NCI-H2196 (cell line): ENCODE results near the gene RGL2.

ENCODE experiments used
- DNase-seq: peaks from one replicate; lab custom pipeline; 2025; ENCODE audit not compliant: unreplicated experiment; lab: John Stamatoyannopoulos, UW

The RGL2 gene

DNA sequence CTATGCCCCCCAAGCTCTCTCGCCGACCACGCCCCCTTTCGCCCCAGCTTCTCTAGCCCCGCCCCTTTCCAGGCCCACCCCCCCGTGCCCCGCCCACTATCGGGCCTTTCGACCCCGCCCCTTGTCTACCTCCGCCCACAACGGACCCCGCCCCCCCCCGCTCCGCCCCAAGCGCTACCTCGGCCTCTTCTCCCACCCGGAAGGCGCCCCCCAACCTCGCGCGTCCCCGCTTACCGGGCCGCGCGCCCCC, 18.6 kb upstream of the RGL2 start:
- no peak for DNase-seq

DNA sequence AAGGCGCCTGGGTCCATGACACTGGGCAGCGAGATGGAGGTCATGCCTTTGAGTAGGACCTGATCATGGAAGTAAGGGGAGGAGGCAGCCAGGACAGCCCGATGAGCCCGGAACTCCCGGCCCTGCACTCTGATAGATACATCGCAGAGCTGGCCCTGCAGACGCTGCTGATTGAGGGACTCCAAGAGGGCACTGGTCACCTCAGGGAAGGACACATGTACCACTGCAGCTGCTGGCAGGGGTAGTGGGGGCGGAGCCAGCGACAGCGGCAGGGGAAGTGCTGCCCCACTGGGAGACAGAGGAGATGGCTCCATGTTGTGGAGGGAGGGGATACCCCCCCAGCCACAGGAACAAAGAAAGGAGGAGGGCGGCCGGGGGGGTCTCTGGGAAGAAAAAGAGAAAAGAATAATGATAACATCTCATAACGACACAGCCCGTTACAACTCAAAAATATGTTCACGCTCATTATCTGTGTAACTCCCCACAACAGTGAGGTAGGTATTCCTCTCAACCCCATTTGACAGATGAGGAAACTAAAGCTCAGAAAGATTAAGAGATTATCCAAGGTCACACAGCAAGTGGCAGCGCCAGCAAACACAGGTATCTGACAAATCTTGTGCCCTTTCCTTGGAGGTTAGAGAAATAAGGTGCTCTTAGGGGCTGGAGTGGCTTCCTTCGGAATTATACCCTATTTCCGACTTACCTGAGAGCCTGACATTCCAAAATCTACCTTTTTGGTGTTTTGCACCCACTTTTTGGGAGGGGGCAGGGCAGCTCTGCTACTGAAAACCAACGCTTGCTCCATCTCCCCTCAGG, 18.1 kb upstream of the RGL2 start:
- DNase-seq, result no peak

DNA sequence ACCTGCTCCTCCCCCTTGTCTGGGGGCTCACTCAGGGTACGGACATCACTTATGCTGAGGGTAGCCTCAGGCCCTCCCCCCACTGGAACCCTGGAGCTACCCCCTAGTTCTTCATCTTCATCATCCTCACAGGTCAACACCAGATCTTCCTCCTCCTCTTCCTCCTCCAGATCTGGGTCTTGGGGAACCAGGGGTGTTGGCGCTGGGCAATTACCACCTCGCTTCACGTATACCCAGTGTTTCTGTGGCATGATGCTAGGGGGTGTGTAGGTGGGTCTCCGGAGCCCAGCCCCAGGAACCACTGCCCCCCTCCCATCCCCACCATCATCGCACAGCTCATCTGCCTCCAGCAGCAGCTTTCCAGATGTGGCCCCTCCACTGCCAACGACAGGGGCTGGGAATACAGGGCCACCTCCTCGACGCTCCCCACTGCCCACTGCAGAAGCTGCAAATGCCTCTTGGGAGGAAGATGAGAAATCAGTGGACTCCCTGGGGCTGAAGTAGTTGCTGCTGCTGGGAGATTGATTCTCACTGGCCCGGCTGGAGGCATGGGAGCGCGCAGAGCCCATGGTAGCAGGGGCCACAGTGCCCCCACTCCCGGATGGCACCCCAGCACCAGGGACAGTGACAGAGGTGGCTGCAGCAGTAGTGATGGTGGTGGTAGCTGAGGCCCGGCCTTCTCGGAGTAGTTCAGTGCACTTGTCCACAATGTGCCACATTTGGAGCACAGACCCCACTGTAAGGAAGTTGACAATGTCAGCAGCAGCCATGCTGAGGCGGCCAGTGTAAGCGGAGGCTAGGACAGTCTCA, 17.3 kb upstream of the RGL2 start:
- no peak for DNase-seq

- no peak for DNase-seq
These were observed 16.4 kb upstream of the RGL2 start for GRCh38 chr6:33314943-33315792.

DNA sequence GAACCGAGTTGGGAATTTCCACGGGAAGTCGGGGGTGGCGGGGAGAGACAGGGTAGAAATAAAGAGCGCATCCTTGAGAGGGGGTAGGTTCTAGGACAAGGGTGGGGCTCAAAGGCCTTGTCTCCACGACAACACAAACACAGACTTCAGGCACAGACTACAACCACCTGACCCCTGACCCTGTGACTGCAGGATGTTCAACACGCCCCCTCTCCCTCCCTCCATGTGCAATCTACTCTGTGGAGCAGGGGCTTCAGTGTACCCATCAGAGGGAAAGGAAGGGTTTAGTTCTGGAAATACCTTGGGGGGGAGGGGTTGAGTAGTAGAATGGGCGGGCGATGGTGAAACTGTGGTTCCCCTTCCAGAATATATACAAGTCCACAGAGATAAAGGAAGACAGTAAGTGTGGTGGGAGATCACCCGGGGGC, 15.8 kb upstream of the RGL2 start:
- peak; percentile 78 for DNase-seq

- no peak for DNase-seq
These were observed 15.2 kb upstream of the RGL2 start, which contains the start of gene TAPBP for GRCh38 chr6:33313709-33314514. TSS of gene TAPBP (minus strand) at chr6:33314078. CDS start at chr6:33314041, 37 bp downstream.

DNA sequence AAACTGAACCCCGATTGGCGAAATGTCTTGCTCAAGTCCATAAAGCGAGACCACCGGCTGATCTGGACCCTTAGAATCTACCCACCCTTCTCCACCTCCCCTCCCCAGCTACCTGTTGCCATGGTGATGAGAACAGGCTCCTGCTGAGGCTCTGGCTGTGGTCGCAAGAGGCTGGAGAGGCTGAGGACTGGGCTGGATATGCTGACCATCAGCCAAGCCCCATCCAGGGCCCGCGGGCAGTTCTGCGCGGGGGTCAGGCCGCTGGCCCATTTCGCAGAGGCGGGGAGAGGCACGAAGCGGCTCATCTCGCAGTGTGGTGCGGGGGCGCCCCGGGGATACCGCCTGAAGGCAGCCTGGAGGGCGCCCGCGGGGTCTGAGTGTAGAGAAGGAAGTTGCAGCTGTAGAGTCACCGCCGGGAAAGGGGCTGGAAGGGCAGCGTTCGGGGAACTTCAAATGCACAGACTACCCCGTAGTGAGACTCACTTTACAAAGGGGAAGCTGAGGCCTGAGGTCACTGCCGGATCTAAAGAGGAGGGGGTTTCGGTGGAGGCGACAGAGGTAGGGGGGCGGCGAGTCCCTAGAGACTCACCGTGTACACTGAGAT, 14.5 kb upstream of the RGL2 start:
- no peak for DNase-seq

- DNase-seq, result peak; percentile 89
These were observed 13.8 kb upstream of the RGL2 start for GRCh38 chr6:33312361-33313104.

DNA sequence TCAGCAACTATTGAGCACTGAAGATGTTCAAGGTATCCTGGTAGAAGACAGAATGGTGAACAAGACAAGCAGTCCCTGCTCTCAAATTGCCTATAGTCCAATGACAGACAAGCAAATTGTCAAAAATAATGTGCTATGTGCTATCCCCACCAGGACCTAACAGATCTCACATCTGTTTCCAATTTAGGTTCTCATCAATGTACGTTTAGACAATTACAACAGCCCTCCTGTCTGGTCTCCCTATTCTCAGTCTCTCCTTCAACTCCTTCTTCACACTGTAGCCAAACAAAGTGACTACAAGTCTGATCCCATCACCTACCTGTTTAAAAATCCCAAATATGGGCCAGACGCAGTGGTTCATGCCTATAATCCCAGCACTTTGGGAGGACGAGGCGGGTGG, 7.6 kb upstream of the RGL2 start:
- no peak for DNase-seq

DNA sequence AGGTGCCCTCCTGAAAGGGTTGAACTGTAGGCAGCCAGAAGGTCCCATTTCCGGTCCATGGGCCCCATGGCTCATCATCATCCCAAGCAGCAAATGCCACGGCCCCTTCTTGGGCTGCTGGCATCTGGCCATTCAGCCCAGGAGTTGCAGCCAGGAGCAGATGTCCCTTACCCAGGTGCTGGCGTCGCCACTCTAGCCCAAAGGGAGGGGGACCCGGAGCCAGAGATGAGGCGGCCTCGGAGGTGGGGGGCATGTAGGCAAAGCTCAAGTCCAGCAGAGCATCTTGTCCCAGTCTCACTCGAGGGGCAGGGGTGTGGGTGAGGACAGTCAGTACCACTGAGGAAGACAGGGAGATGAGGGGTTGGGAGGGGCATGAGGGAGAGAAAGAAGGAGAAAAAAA, 6.3 kb upstream of the RGL2 start:
- no peak for DNase-seq

DNA sequence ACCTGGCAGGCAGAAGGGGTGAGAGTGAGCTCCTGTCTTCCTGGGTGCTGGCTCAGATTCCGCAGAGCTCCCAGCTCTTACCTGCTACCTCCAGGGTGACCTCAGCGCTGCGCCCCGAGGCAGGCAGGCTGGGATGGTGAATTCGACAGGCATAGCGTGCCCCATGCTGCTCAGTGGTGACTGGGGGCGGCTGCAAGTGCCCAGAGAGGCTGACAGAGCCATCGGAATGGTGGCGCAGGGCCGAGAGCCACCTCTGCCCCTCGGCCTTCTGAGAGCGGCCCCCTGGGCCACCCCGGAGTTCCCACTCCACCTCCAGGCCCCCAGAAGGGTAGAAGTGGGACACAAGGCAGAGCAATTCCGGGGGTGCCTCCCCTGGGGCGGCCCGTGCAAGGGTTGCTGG, 5.5 kb upstream of the RGL2 start:
- DNase-seq, result no peak

DNA sequence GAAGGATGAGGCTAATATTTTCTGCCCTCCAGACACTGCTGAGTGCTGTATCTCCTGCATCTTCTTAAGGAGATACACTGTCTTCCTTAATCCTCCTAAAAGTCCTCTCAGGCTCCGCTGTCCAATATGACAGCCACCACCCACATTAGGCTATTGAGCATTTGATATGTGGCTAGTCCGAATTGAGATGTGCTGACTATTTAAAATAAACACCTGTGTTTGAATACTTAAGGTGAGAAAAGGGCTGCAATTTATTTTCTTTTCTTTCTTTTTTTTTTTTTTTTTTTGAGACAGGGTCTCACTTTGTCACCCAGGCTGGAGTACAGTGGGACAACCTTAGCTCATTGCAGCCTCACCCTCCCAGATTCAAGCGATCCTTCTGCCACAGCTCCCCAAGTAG, 3.1 kb upstream of the RGL2 start:
- DNase-seq, result no peak

DNA sequence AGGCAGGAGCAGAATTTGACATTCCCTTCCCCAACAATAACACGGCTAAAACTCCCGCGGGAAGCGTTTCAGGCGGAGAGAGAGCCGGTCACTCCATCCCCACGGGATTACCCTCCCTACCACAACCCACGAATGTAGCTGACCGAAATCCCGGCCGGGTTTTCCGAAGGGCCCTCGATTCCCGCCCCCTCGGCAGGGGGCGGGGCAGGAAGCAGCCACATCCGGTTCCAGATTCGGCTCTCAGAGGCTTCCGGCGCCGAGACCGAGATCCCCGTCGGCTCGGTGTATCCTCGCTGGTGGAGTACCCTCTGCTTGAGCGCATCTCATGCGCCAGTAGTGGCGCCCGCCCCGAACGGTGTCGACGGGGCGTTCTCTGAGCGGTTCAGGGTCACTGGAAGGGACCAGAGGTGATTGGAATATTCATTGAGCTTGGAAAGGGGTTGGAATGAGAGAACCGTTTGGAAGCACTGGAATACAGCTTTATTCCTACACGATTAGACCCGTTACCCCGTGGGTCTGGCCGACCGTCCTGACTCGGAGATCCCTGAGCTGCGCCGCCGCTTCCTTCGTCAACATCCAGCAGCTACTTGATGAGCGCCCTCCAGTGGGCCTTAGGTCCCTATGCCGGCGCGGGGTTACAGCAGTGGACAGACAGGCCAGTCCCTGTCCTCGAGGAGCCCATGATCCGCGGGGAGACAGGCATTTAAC, 649 bp upstream of the RGL2 start:
- DNase-seq, result peak; percentile 93

DNA sequence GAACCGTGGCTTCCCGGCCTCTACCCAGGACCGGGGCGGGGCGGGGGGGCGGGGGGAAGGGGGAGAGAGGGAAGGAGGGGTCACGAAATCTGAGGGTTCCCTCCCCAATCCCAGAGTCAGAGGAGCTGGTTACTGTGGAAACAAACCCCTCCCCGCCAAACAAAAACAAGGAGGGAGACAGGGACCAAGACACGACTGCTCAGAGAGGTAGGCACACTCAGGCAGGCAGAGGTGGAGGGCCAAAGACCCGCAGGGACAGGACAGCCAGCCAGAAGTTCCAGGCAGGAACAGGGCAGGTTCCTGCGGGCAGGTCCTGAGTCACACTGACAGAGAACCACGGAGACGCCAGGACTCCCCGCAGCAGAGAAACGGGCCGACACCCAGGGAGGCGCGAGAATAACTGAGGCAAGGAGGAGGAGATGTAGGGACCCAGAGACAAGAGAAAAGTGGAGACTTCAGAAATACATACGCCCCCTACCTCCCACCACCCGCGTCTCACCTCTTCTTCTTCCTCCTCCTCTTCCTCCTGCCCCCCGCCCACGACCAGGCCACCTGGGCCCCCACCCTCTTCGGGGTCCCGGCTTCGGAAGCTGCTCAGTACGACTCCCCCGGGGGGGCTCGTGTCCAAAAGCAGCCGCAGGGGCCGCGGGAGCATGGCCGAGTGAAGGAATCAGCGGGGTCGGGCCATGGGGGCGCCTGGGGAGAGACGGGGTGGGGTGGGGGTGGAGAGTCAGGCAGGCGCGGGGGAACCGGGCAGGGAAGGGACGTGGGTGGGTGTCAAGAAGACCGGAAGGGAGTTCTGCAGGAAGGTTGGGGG, 578 bp downstream of the RGL2 start:
- peak; percentile 71 for DNase-seq

- DNase-seq, result peak; percentile 56
These were observed 1.3 kb downstream of the RGL2 start for GRCh38 chr6:33297406-33297955.

GRCh38 chr6:33296797-33297405, 1.8 kb downstream of the RGL2 start:
- no peak for DNase-seq

DNA sequence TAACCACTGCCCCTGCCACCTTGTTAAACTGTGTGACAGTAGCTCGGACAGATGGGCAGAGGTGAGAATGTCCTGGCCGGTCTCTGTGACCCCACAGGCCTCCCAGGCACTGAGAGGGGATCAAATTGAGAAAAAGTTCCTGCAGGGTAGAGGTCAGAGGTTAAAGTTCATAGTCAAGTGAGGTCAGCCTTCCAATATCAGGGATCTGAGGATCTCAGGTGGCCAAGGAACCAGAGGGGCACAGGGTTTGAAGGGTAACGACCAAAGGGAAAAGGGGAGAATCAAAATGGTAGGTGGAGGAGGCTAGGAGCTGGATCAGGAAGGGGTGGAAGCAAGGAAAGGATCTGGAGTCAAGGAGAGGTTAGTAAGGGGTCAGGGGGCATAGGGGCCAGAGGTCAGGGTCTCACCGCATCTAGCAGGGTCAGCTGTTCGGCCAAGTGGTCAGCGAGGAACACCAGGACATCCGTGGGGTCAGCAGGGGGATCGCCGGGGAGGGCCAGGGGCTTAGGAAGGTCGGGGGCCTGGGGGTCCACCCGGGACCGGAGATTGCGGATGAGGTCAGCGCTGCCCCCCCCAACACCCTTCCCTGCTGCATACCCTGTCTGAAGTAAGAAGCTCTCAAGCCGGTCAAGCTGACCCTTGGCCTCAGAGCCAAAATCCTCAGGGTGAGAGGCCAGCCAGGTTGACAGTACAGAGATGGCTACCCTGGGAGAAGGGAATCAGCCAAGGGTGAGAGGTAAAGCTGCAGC, 2.9 kb downstream of the RGL2 start:
- DNase-seq, result no peak
